A172 (cell line): Measurements from ENCODE around the gene GPHB5. TPM values are rescaled to one million over a fixed set of nuclear protein-coding genes. Genes with fewer than 3 reads are reported as not detected.

ENCODE experiments used
- total RNA-seq: library from RNA; depleted of rRNA; stranded (reverse); fragments of >200 nt; shearing (Covaris generic); gene quantifications from 2 replicates; pipeline ENCODE4 v1.2.3, GENCODE V29; 2014; rRNA removed

GPHB5 gene
- total RNA-seq, 1 experiment from 2014 or later, result not detected

Other genes with a start within 250 kb of the GPHB5 start
- gene RHOJ, start 114.5 kb downstream of the GPHB5 start, total RNA-seq, result 0.10 and 1.1 TPM in 2 replicates
- gene PPP2R5E, start 224.4 kb upstream of the GPHB5 start, total RNA-seq, result 11.7 and 12.6 TPM in 2 replicates